ENCODE measurements around the gene PPFIA1. TPM values are rescaled to one million over a fixed set of nuclear protein-coding genes. Genes with fewer than 3 reads are reported as not detected.

PPFIA1 gene
- total and polyA plus RNA-seq, 2 experiments from 2014 or later = 36.0 to 39.6 TPM

DNA sequence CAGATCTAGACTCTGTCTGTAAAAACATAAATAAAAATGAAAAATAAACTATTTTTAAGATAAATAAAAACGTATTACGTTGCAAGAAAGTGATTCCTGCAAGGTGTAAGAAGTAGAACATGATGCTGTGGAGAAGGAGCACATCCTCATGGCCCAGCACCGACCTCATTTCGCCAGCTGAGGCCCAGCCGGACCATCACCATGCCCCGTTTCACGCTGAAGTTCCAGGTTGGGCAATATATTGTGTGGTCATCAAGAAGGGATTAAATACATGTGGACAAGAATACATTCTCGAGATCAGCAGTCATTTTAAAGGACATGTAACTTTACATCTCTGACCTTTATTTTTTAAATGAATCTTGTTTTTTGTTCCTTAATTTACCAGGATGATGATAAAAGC, 107.2 kb downstream of the PPFIA1 start:
- Histone ChIP-seq H3K4me3 (no peak overlapping the region), H3K9me3 (ENCODE audit: low read depth) (no peaks in the 10 kb centered on the region), H3K27ac (no peak overlapping the region), H3K79me2 (no peaks in the 10 kb centered on the region), H4K20me1 (ENCODE audit: insufficient read depth, poor library complexity, severe bottlenecking) (no peaks in the 10 kb centered on the region), H3K4me1 (ENCODE audit: insufficient read depth) (no peaks in the 10 kb centered on the region), H3K27me3 (no peaks in the 10 kb centered on the region), H3K9me2 (replicated peaks; ENCODE audit: insufficient read depth) (no peaks in the 10 kb centered on the region), H3K36me3 (replicated peaks; ENCODE audit: insufficient read depth, low read depth) (peaks cover 3% of the 10 kb centered on the region), H3K4me2 (no peak overlapping the region), H2AFZ (no peak overlapping the region)
- DNase-seq (ENCODE audit: low spot score) = no peak
- TF ChIP-seq, protein P1, sequence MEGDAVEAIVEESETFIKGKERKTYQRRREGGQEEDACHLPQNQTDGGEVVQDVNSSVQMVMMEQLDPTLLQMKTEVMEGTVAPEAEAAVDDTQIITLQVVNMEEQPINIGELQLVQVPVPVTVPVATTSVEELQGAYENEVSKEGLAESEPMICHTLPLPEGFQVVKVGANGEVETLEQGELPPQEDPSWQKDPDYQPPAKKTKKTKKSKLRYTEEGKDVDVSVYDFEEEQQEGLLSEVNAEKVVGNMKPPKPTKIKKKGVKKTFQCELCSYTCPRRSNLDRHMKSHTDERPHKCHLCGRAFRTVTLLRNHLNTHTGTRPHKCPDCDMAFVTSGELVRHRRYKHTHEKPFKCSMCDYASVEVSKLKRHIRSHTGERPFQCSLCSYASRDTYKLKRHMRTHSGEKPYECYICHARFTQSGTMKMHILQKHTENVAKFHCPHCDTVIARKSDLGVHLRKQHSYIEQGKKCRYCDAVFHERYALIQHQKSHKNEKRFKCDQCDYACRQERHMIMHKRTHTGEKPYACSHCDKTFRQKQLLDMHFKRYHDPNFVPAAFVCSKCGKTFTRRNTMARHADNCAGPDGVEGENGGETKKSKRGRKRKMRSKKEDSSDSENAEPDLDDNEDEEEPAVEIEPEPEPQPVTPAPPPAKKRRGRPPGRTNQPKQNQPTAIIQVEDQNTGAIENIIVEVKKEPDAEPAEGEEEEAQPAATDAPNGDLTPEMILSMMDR (IDR thresholded peaks at IDR 0.05; ENCODE audit: poor library complexity) = no peak
- no peak for TF ChIP-seq EZH2phosphoT487 (IDR thresholded peaks at IDR 0.05; ENCODE audit: low read depth, severe bottlenecking, unreplicated experiment)
- TF ChIP-seq EZH2 (IDR thresholded peaks at IDR 0.05; ENCODE audit: borderline replicate concordance) = no peak
- 96% methylated on average over 8 of the region's 8 CpGs for WGBS (ENCODE audit: low lambda C conversion rate, missing lambda C conversion rate)

DNA sequence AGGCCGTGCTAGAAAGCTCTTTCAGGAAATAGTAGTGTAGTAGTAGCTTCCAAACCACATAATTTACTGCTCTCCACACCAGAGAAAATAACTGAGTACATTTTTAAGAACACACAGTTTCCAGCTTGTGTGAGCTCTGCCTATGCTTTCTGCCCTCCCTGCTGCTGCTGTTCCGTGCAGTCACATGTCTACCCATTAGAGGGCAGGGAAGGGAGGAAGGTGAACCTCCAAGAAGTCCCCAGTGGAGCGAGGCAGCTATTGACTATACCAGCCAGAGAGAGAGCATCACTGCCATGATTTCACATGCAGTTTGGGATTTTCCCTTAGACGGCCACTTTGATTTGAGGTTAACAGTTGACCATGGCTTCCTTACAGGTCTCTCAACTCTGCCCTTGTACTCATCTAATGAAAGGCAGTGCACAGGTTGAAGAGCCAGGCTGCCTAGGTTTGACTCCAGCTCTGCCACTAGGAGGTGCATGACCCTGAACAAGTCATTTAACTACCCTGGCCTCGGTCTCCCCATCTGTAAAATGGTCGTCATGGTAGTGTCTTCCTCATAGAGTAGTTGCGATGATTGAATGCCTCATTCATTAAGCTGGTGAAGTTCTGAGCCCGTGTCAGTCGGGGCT, 108.1 kb downstream of the PPFIA1 start:
- H2AFZ ChIP-seq = no peak overlapping the region
- no peaks in the 10 kb centered on the region for H3K9me2 ChIP-seq (replicated peaks; ENCODE audit: insufficient read depth)
- no peak for DNase-seq (ENCODE audit: low spot score)
- no peaks in the 10 kb centered on the region for H3K79me2 ChIP-seq
- WGBS (ENCODE audit: low lambda C conversion rate, missing lambda C conversion rate) = 84% methylated on average over 9 of the region's 9 CpGs
- H3K27ac ChIP-seq = no peak overlapping the region
- no peaks in the 10 kb centered on the region for H3K27me3 ChIP-seq
- no peak overlapping the region for H3K4me3 ChIP-seq
- H4K20me1 ChIP-seq (ENCODE audit: insufficient read depth, poor library complexity, severe bottlenecking) = no peaks in the 10 kb centered on the region
- no peaks in the 10 kb centered on the region for H3K4me1 ChIP-seq (ENCODE audit: insufficient read depth)
- TF ChIP-seq EZH2 (IDR thresholded peaks at IDR 0.05; ENCODE audit: borderline replicate concordance) = no peak
- no peak for TF ChIP-seq EZH2phosphoT487 (IDR thresholded peaks at IDR 0.05; ENCODE audit: low read depth, severe bottlenecking, unreplicated experiment)
- TF ChIP-seq, protein P1 (IDR thresholded peaks at IDR 0.05; ENCODE audit: poor library complexity) = no peak
- no peaks in the 10 kb centered on the region for H3K9me3 ChIP-seq (ENCODE audit: low read depth)
- H3K36me3 ChIP-seq (replicated peaks; ENCODE audit: insufficient read depth, low read depth) = peaks cover 3% of the 10 kb centered on the region
- H3K4me2 ChIP-seq = no peak overlapping the region

DNA sequence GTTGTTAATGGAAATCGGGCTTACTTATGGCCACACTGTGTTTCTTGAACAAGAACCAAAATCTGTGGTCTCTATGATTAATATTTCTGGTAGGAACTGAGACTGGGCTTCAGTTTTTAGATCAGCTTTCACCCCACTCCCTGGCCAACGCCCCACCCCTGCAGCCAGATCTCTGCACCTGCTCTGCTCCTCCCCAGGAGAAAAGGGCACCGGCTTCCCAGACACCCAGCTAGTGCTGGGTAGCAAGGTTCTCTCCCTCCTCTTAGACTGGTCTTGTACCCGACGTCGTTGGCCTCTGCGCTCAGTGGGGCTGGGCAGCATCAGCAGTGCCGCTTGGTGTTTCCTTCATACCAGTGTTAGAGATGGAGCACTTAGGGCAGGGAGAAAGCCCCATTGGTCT, 110.9 kb downstream of the PPFIA1 start:
- Histone ChIP-seq H3K4me2 (no peak overlapping the region), H4K20me1 (ENCODE audit: insufficient read depth, poor library complexity, severe bottlenecking) (no peaks in the 10 kb centered on the region), H3K79me2 (no peaks in the 10 kb centered on the region), H3K4me3 (no peak overlapping the region), H3K36me3 (replicated peaks; ENCODE audit: insufficient read depth, low read depth) (no peaks in the 10 kb centered on the region), H3K27ac (no peak overlapping the region), H3K4me1 (ENCODE audit: insufficient read depth) (no peaks in the 10 kb centered on the region), H3K9me2 (replicated peaks; ENCODE audit: insufficient read depth) (no peaks in the 10 kb centered on the region), H3K27me3 (no peaks in the 10 kb centered on the region), H3K9me3 (ENCODE audit: low read depth) (no peaks in the 10 kb centered on the region), H2AFZ (no peak overlapping the region)
- 97% methylated on average over 8 of the region's 8 CpGs for WGBS (ENCODE audit: low lambda C conversion rate, missing lambda C conversion rate)
- no peak for DNase-seq (ENCODE audit: low spot score)
- TF ChIP-seq EZH2phosphoT487 (IDR thresholded peaks at IDR 0.05; ENCODE audit: low read depth, severe bottlenecking, unreplicated experiment) (no peak), EZH2 (IDR thresholded peaks at IDR 0.05; ENCODE audit: borderline replicate concordance) (no peak)
- TF ChIP-seq, protein P1 (IDR thresholded peaks at IDR 0.05; ENCODE audit: poor library complexity) = no peak

Measured in hepatocyte (in vitro differentiated cells).